DND-41 (cell line): ENCODE data around the gene HNRNPA2B1.

Experiments used
- ATAC-seq: fragments of 200-7000 bp; cut with Tn5 transposase; 3 replicates; pipeline ENCODE4 v1.9.1; 2021; ENCODE audit warnings: low read depth; ENCODE audit not compliant: insufficient read depth
- DNase-seq: peaks from one replicate; pipeline ENCODE4 v3.0.0-alpha.2; 2020
- H2AFZ ChIP-seq: 2 replicates; pipeline ENCODE4 v1.6.0; 2012; ENCODE audit warnings: low read depth, low read length
- H3K27ac ChIP-seq: 2 replicates; pipeline ENCODE4 v1.5.1; 2012; ENCODE audit warnings: low read length, inconsistent platforms
- H3K27me3 ChIP-seq: fragments of 200-600 bp; sonication (generic); 2 replicates; pipeline ENCODE4 v1.6.0; 2012; ENCODE audit warnings: low read length, mild to moderate bottlenecking, inconsistent platforms; ENCODE audit not compliant: insufficient read depth, poor library complexity
- H3K36me3 ChIP-seq: 2 replicates; pipeline ENCODE4 v1.5.1; 2012; ENCODE audit warnings: low read length, inconsistent platforms; ENCODE audit not compliant: insufficient read depth
- H3K4me1 ChIP-seq: 2 replicates; pipeline ENCODE4 v1.5.1; 2012; ENCODE audit warnings: mild to moderate bottlenecking, low read length; ENCODE audit not compliant: insufficient read depth
- H3K4me2 ChIP-seq: 2 replicates; pipeline ENCODE4 v1.6.0; 2012; ENCODE audit warnings: mild to moderate bottlenecking, moderate library complexity, low read length, inconsistent platforms; ENCODE audit not compliant: insufficient read depth
- H3K4me3 ChIP-seq, 2 experiments: fragments of 200-600 bp in 1 of 2; shearing (Covaris generic) in 1 of 2; 2 replicates each; pipeline ENCODE4 v1.5.1; 2012 to 2016; ENCODE audit warnings: inconsistent platforms in 2 of 2, low read length in 2 of 2, mild to moderate bottlenecking in 2 of 2, low read depth in 1 of 2, moderate library complexity in 1 of 2
- H3K79me2 ChIP-seq: 2 replicates; pipeline ENCODE4 v1.6.0; 2012; ENCODE audit warnings: low read length, inconsistent platforms; ENCODE audit not compliant: insufficient read depth
- H3K9ac ChIP-seq: 2 replicates; pipeline ENCODE4 v1.6.0; 2012; ENCODE audit warnings: low read depth, mild to moderate bottlenecking, inconsistent platforms, low read length, moderate library complexity
- H3K9me3 ChIP-seq: 2 replicates; pipeline ENCODE4 v1.5.1; 2012; ENCODE audit warnings: low read length, moderate library complexity, mild to moderate bottlenecking, inconsistent platforms; ENCODE audit not compliant: insufficient read depth, severe bottlenecking
- H4K20me1 ChIP-seq: 2 replicates; pipeline ENCODE4 v1.6.0; 2012; ENCODE audit warnings: low read length; ENCODE audit not compliant: insufficient read depth
- CTCF ChIP-seq: IDR thresholded peaks from 2 replicates; pipeline ENCODE4 v1.5.1; 2012; ENCODE audit warnings: borderline replicate concordance, low read length, moderate library complexity, mild to moderate bottlenecking; ENCODE audit not compliant: poor library complexity, severe bottlenecking; ENCODE audit errors: extremely low read depth
- EZH2 ChIP-seq: IDR thresholded peaks from 3 replicates; pipeline ENCODE4 v1.6.1; 2012; ENCODE audit warnings: borderline replicate concordance, low read depth, mild to moderate bottlenecking, moderate library complexity, low read length, inconsistent platforms; ENCODE audit not compliant: severe bottlenecking

HNRNPA2B1 gene

GRCh38 chr7:26203016-26203415, 2.5 kb upstream of the HNRNPA2B1 start:
- Histone ChIP-seq H3K9ac (peak overlapping the region; percentile 84), H3K9me3 (no peaks in the 10 kb centered on the region), H3K4me3 (peak overlapping the region; percentile 48 to 63), H2AFZ (no peak overlapping the region), H3K79me2 (peaks cover 90% of the 10 kb centered on the region), H3K27ac (peak overlapping the region; percentile 98), H3K4me1 (peaks cover 45% of the 10 kb centered on the region), H3K4me2 (peak overlapping the region; percentile 72), H4K20me1 (peaks cover 71% of the 10 kb centered on the region), H3K27me3 (no peaks in the 10 kb centered on the region), H3K36me3 (peaks cover 77% of the 10 kb centered on the region)
- ATAC-seq (no peak), DNase-seq (no peak)
- TF ChIP-seq EZH2 (no peak), CTCF (no peak)

GRCh38 chr7:26202019-26202990, 1.8 kb upstream of the HNRNPA2B1 start:
- ATAC-seq (peak; percentile 4; the same call in 2 of the 3 replicates), DNase-seq (peak; percentile 76)
- Histone ChIP-seq H3K9ac (peak overlapping the region; percentile 84), H3K4me1 (peaks cover 46% of the 10 kb centered on the region), H3K9me3 (no peaks in the 10 kb centered on the region), H3K4me3 (peak overlapping the region; percentile 48 to 63), H3K4me2 (peak overlapping the region; percentile 72), H3K27me3 (no peaks in the 10 kb centered on the region), H3K36me3 (peaks cover 77% of the 10 kb centered on the region), H3K27ac (peak overlapping the region; percentile 98), H4K20me1 (peaks cover 70% of the 10 kb centered on the region), H3K79me2 (peaks cover 90% of the 10 kb centered on the region), H2AFZ (peak overlapping the region; percentile 76)
- TF ChIP-seq CTCF (no peak), EZH2 (no peak)

GRCh38 chr7:26201247-26202018, 887 bp upstream of the HNRNPA2B1 start, which contains the start of gene CBX3:
Gene CBX3, plus strand, starts transcription at chr7:26201745. Its CDS starts 1,254 bp downstream, at chr7:26202999.
- ATAC-seq (peak; percentile 68), DNase-seq (peak; percentile 98)
- Histone ChIP-seq H3K79me2 (peaks cover 90% of the 10 kb centered on the region), H3K9me3 (no peaks in the 10 kb centered on the region), H4K20me1 (peaks cover 70% of the 10 kb centered on the region), H3K27me3 (no peaks in the 10 kb centered on the region), H3K9ac (peak within 1 kb of the TSS; percentile 84), H2AFZ (peak within 1 kb of the TSS; percentile 76), H3K4me1 (peaks cover 48% of the 10 kb centered on the region), H3K27ac (peak within 1 kb of the TSS; percentile 98), H3K36me3 (peaks cover 77% of the 10 kb centered on the region), H3K4me3 (peak within 1 kb of the TSS; percentile 63 to 97), H3K4me2 (peak within 1 kb of the TSS; percentile 72)
- TF ChIP-seq EZH2, result no peak
- TF ChIP-seq CTCF, result no peak
